Brain (organoid and tissue), 1 donor: ENCODE measurements around the gene PHF2. TPM values are rescaled to one million over a fixed set of nuclear protein-coding genes. Genes with fewer than 3 reads are reported as not detected.

Experiments
- polyA plus RNA-seq: library from polyadenylated mRNA; stranded (reverse); fragments of 350-450 nt; fragmentation: Illumina TruSeq; extraction: RNeasy Lipid Tissue Mini Kit (QIAGEN cat#74804); gene quantifications from one replicate; pipeline ENCODE4 v1.2.3, GENCODE V29; 2015; ENCODE audit warnings: low read depth, low replicate concordance; ENCODE audit not compliant: insufficient read depth

PHF2 gene
- polyA plus RNA-seq, 1 donor from 2014 or later = 63.6 TPM

Other genes starting within 250 kb of the PHF2 start
- gene FAM120A, start 124.9 kb upstream of the PHF2 start, polyA plus RNA-seq = 61.7 TPM
- 50.5 TPM for gene FAM120AOS, start 123.0 kb upstream of the PHF2 start, polyA plus RNA-seq